ENCODE data around the gene GIGYF2.

Gene GIGYF2

DNA sequence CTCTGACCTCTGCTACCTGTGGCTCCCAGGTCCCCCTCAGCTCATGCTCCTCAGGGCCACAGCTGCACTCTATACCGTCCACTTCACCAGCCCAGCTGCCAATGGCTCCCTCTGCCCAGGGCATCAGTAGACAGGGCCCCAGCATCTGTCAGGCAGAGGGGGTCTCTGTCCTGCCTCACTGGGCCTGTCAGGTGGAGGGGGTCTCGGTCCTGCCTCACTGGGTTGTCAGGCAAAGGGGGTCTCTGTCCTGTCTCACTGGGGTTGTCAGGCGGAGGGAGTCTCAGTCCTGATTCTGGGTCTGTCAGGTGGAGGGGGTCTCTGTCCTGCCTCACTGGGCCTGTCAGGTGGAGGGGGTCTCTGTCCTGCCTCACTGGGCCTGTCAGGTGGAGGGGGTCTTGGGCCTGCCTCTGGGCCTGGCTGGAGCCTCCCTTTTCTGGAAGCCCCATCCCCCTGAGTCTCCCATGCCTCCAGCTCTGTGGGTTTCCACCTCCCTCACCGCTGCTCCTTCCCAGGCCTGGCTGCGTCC lies 192.8 kb downstream of the GIGYF2 start:
- no peak overlapping the region for H3K4me3 Mint-ChIP-seq
- TF ChIP-seq, protein P1, sequence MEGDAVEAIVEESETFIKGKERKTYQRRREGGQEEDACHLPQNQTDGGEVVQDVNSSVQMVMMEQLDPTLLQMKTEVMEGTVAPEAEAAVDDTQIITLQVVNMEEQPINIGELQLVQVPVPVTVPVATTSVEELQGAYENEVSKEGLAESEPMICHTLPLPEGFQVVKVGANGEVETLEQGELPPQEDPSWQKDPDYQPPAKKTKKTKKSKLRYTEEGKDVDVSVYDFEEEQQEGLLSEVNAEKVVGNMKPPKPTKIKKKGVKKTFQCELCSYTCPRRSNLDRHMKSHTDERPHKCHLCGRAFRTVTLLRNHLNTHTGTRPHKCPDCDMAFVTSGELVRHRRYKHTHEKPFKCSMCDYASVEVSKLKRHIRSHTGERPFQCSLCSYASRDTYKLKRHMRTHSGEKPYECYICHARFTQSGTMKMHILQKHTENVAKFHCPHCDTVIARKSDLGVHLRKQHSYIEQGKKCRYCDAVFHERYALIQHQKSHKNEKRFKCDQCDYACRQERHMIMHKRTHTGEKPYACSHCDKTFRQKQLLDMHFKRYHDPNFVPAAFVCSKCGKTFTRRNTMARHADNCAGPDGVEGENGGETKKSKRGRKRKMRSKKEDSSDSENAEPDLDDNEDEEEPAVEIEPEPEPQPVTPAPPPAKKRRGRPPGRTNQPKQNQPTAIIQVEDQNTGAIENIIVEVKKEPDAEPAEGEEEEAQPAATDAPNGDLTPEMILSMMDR (IDR thresholded peaks at IDR 0.05) = no peak
- H3K27me3 Mint-ChIP-seq (ENCODE audit: low read depth, poor library complexity) = peaks cover 9% of the 10 kb centered on the region
- DNase-seq = no peak
- peaks cover 43% of the 10 kb centered on the region for H3K4me1 Mint-ChIP-seq
- no peaks in the 10 kb centered on the region for H3K9me3 Mint-ChIP-seq
- no peaks in the 10 kb centered on the region for H3K36me3 Mint-ChIP-seq (ENCODE audit: low read depth)
- H3K27ac Mint-ChIP-seq = peak overlapping the region; percentile 8

DNA sequence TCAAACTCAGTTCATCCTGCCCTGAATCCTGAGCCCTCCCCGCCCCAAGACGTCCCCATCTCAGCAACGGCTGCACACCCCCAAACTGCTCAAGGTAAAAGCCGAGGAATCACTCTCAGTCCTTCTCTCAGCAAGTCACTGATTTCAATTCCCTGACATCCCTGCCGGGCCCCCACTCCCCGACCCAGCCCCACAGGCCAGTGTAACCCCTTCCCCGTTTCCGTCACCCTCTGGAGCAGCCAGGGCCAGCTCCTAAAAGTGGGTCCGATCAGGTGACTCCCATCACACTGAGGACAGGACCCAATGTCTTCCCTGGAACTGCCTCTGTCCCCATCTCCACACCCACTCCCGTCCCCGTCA lies 193.4 kb downstream of the GIGYF2 start:
- peak overlapping the region; percentile 32 for H3K4me3 Mint-ChIP-seq
- no peak overlapping the region for H3K27ac Mint-ChIP-seq
- peaks cover 9% of the 10 kb centered on the region for H3K27me3 Mint-ChIP-seq (ENCODE audit: low read depth, poor library complexity)
- H3K36me3 Mint-ChIP-seq (ENCODE audit: low read depth) = no peaks in the 10 kb centered on the region
- H3K9me3 Mint-ChIP-seq = no peaks in the 10 kb centered on the region
- TF ChIP-seq, protein P1 (IDR thresholded peaks at IDR 0.05) = no peak
- peaks cover 38% of the 10 kb centered on the region for H3K4me1 Mint-ChIP-seq
- DNase-seq = no peak

DNA sequence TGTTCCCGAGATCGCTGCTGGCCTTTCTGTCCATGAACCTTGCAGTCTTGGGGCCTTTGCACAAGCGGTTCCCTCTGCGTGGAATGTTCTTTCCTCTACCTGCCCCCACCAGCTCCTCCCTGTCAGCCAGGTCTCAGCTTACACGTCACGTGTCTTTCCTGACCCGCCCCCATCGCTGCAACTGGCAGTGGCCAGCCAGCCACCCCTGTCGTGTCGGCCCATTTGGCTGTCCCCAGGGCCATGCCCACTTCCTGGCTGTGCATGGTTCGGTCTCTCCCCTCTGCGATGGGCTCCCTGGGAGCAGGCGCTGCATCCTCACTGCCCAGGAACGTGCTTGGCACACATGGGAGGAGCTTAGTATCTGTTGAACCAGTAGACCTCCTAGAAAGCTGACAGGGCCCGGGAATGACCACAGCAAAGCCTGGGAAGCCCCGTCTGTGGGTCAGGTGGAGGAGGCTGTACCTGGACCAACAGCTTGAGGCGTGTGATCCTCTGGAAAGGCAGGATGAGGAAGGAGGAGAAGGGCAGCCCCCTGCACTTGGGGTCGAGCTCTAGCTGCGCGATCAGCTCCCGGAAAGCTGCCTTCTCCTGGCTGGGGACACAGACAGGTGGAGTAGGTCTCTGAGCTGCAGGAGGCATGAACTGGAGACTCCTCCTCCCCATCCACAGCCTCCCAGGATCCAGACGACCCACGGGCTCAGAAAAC lies 193.9 kb downstream of the GIGYF2 start:
- Mint-ChIP-seq H3K36me3 (ENCODE audit: low read depth) (no peaks in the 10 kb centered on the region), H3K4me3 (peak overlapping the region; percentile 32), H3K27ac (no peak overlapping the region), H3K27me3 (ENCODE audit: low read depth, poor library complexity) (peaks cover 9% of the 10 kb centered on the region), H3K9me3 (no peaks in the 10 kb centered on the region), H3K4me1 (peaks cover 34% of the 10 kb centered on the region)
- TF ChIP-seq, protein P1 (IDR thresholded peaks at IDR 0.05) = no peak
- DNase-seq = peak; percentile 76

DNA sequence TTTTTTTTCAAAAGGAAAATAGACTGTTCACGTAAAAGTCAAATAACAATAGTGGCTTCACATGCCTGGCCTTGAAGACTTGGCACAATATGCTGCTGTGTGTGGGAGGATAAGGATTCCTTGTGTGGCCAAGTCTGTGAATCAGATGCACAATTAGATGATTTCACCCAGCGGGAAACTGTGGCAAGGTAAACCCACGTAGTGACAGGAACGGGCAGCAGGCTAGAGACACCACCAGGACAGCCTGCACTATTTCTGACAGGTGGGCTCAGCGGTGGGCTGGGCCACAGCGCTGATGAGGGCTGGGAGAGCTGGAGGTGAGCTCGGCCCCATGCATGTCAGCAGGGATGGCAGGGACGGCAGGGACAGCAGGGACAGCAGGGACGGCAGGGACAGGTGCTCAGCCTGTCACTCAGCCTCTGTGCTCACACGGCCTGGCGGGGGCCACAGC lies 194.5 kb downstream of the GIGYF2 start:
- no peaks in the 10 kb centered on the region for H3K9me3 Mint-ChIP-seq
- TF ChIP-seq, protein P1 (IDR thresholded peaks at IDR 0.05) = no peak
- H3K4me3 Mint-ChIP-seq = no peak overlapping the region
- H3K4me1 Mint-ChIP-seq = peaks cover 30% of the 10 kb centered on the region
- DNase-seq = no peak
- no peaks in the 10 kb centered on the region for H3K36me3 Mint-ChIP-seq (ENCODE audit: low read depth)
- no peak overlapping the region for H3K27ac Mint-ChIP-seq
- peaks cover 9% of the 10 kb centered on the region for H3K27me3 Mint-ChIP-seq (ENCODE audit: low read depth, poor library complexity)

DNA sequence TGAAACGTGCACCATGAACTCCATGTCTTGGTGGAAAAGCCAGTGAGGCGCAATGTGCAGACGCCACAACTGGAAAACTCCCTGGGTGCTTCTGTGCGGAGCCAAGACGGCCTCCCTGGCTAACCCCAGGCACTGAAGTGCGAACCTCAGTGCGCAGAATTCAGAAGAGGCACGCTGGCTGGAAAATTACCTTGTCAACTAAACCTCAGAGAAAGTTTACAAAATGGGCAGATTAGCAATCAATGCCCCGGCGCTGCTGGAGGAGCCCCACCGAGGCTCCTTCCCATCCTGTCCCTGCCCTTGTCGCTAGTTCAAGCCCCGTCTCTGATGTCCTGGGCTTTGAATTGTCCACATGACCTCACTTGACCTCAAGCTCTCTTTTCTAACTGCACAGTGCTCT lies 195.1 kb downstream of the GIGYF2 start:
- no peak for DNase-seq
- no peaks in the 10 kb centered on the region for H3K9me3 Mint-ChIP-seq
- TF ChIP-seq, protein P1 (IDR thresholded peaks at IDR 0.05) = no peak
- H3K4me3 Mint-ChIP-seq = no peak overlapping the region
- no peaks in the 10 kb centered on the region for H3K36me3 Mint-ChIP-seq (ENCODE audit: low read depth)
- peak overlapping the region; percentile 53 for H3K27ac Mint-ChIP-seq
- H3K4me1 Mint-ChIP-seq = peaks cover 30% of the 10 kb centered on the region
- peaks cover 9% of the 10 kb centered on the region for H3K27me3 Mint-ChIP-seq (ENCODE audit: low read depth, poor library complexity)

DNA sequence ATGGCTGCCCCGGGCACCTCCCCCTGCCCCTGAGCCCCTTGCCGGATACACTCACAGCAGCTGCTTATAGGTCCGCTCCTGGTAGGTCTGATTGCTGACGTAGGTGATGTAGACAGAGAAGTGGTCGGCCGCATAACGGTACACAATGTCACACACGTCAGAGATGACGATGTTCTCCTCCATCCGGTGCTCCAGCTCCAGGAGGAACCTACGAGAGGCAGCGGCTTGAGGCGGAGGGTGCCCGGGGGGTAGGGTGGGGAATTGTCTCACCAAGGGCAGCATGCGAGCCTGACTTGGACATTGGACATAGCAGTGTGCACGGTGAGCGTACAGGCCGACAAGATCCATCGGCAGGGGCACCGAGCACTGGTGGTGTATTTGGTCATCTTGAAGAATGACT lies 195.7 kb downstream of the GIGYF2 start:
- Mint-ChIP-seq H3K27ac (no peak overlapping the region), H3K36me3 (ENCODE audit: low read depth) (no peaks in the 10 kb centered on the region), H3K4me1 (peaks cover 30% of the 10 kb centered on the region), H3K4me3 (no peak overlapping the region), H3K27me3 (ENCODE audit: low read depth, poor library complexity) (peaks cover 9% of the 10 kb centered on the region), H3K9me3 (no peaks in the 10 kb centered on the region)
- TF ChIP-seq, protein P1 (IDR thresholded peaks at IDR 0.05) = no peak
- no peak for DNase-seq

Measured in nephron progenitor cell (in vitro differentiated cells).